Stimulated activated CD4-positive, alpha-beta T cell treated with anti-CD3 and anti-CD28 coated beads, TNF-alpha, amount 100 ng/mL, for 4 hours (primary cell): ENCODE measurements around the gene SLC12A5.

ENCODE experiments used
- DNase-seq, 3 experiments: peaks; one replicate each; pipeline ENCODE4 v3.0.0-alpha.2; 2020; ENCODE audit warnings: low read depth in 3 of 3

The SLC12A5 gene

GRCh38 chr20:46006964-46007363, 22.1 kb upstream of the SLC12A5 start:
- no peak for DNase-seq

GRCh38 chr20:46007671-46008070, 21.3 kb upstream of the SLC12A5 start:
- DNase-seq: no peak

- DNase-seq: no peak
Measured at GRCh38 chr20:46009816-46010215, 19.2 kb upstream of the SLC12A5 start.

GRCh38 chr20:46010491-46011391, 18.3 kb upstream of the SLC12A5 start:
- peak in 1 of 3 experiments; percentile 33 for DNase-seq

GRCh38 chr20:46011631-46012482, 17.2 kb upstream of the SLC12A5 start:
- no peak for DNase-seq

- no peak for DNase-seq
Measured at GRCh38 chr20:46012921-46013320, 16.1 kb upstream of the SLC12A5 start.

GRCh38 chr20:46013322-46013828, 15.6 kb upstream of the SLC12A5 start:
- DNase-seq: no peak

- DNase-seq: peak; percentile 43 to 56 (median 45)
Measured at GRCh38 chr20:46013829-46014516, 15.0 kb upstream of the SLC12A5 start.

- DNase-seq: no peak
Measured at GRCh38 chr20:46014517-46015396, 14.3 kb upstream of the SLC12A5 start.

- no peak for DNase-seq
Measured at GRCh38 chr20:46017272-46017671, 11.7 kb upstream of the SLC12A5 start.

- no peak for DNase-seq
Measured at GRCh38 chr20:46018112-46018511, 10.9 kb upstream of the SLC12A5 start.

- DNase-seq: no peak
Measured at GRCh38 chr20:46018611-46019010, 10.4 kb upstream of the SLC12A5 start.

GRCh38 chr20:46020555-46020954, 8.5 kb upstream of the SLC12A5 start:
- DNase-seq: no peak

- no peak for DNase-seq
Measured at GRCh38 chr20:46021361-46022359, 7.4 kb upstream of the SLC12A5 start.

GRCh38 chr20:46022411-46023147, 6.4 kb upstream of the SLC12A5 start:
- peak; percentile 59 to 66 (median 63) for DNase-seq

- DNase-seq: no peak
Measured at GRCh38 chr20:46023148-46023484, 5.9 kb upstream of the SLC12A5 start.

GRCh38 chr20:46023999-46024398, 5.0 kb upstream of the SLC12A5 start:
- DNase-seq: no peak

- DNase-seq: no peak
Measured at GRCh38 chr20:46025376-46025783, 3.6 kb upstream of the SLC12A5 start.
